SK-N-SH (cell line): ENCODE measurements around the gene KRTAP5-4. TPM values are rescaled to one million over a fixed set of nuclear protein-coding genes. Genes with fewer than 3 reads are reported as not detected.

Source experiments
- CTCF ChIA-PET: fragments of 300-600, 350-600 bp; formaldehyde crosslinking; extraction: SDS; loops from one replicate; lab custom pipeline; 2021; lab: Yijun Ruan, JAX
- POLR2A ChIA-PET: fragments of 350-600 bp; sonication (Branson Sonifier 250); formaldehyde crosslinking; extraction: SDS; loops from one replicate; lab custom pipeline; 2020; ENCODE audit warnings: antibody characterized with exemption, inconsistent platforms; lab: Yijun Ruan, JAX
- DNase-seq: peaks from one replicate; pipeline ENCODE4 v3.0.0; 2012
- H2AFZ ChIP-seq: fragments of 200-600 bp; sonication (generic); 2 replicates; pipeline ENCODE4 v1.8.1; 2016; ENCODE audit warnings: antibody characterized with exemption, mild to moderate bottlenecking, low read depth
- H3F3A ChIP-seq: fragments of 200-600 bp; sonication (generic); replicated peaks from 2 replicates; pipeline ENCODE3; 2016; ENCODE audit warnings: antibody characterized with exemption, mild to moderate bottlenecking; ENCODE audit not compliant: insufficient read depth
- H3K27ac ChIP-seq, 2 experiments: fragments of 200-500 bp in 1 of 2; fragments of 200-600 bp in 1 of 2; sonication (Bioruptor generic) in 1 of 2; sonication (generic), shearing (Covaris generic) in 1 of 2; 2 replicates each; pipeline versions ENCODE4 v1.5.1 to v1.6.1; 2014 to 2016; ENCODE audit warnings: low read depth in 2 of 2, inconsistent platforms in 1 of 2, low read length in 1 of 2, mild to moderate bottlenecking in 1 of 2, mixed read lengths in 1 of 2
- H3K27me3 ChIP-seq: fragments of 200-600 bp; sonication (generic), shearing (Covaris generic); 2 replicates; pipeline ENCODE4 v1.6.1; 2016; ENCODE audit warnings: mixed run types; ENCODE audit not compliant: insufficient read depth
- H3K36me3 ChIP-seq, 2 experiments: fragments of 200-500 bp in 1 of 2; fragments of 200-600 bp in 1 of 2; sonication (Bioruptor generic) in 1 of 2; sonication (generic) in 1 of 2; replicated peaks in 1 of 2; 2 replicates each; pipeline versions ENCODE3 to v1.5.1; 2014 to 2016; ENCODE audit warnings: low read length in 1 of 2, mild to moderate bottlenecking in 1 of 2; ENCODE audit not compliant: insufficient read depth in 2 of 2, control insufficient read depth in 1 of 2
- H3K4me1 ChIP-seq, 2 experiments: fragments of 200-500 bp in 1 of 2; fragments of 200-600 bp in 1 of 2; sonication (Bioruptor generic) in 1 of 2; sonication (generic), shearing (Covaris generic) in 1 of 2; 2 replicates each; pipeline versions ENCODE4 v1.5.1 to v1.6.1; 2014 to 2016; ENCODE audit warnings: low read depth in 1 of 2, low read length in 1 of 2, mixed run types in 1 of 2; ENCODE audit not compliant: insufficient read depth in 2 of 2, control insufficient read depth in 1 of 2
- H3K4me2 ChIP-seq: fragments of 200-600 bp; sonication (generic), shearing (Covaris generic); 2 replicates; pipeline ENCODE4 v1.6.1; 2017; ENCODE audit warnings: mixed run types
- H3K4me3 ChIP-seq, 2 experiments: fragments of 200-500 bp in 1 of 2; fragments of 200-600 bp in 1 of 2; sonication (Bioruptor generic) in 1 of 2; sonication (generic), shearing (Covaris generic) in 1 of 2; 2 replicates each; pipeline versions ENCODE4 v1.5.1 to v1.8.1; 2014 to 2016; ENCODE audit warnings: low read depth in 2 of 2, inconsistent platforms in 1 of 2, low read length in 1 of 2, mild to moderate bottlenecking in 1 of 2, mixed read lengths in 1 of 2, moderate library complexity in 1 of 2
- H3K79me2 ChIP-seq: fragments of 200-600 bp; sonication (generic); 2 replicates; pipeline ENCODE4 v1.8.1; 2017; ENCODE audit warnings: mild to moderate bottlenecking; ENCODE audit not compliant: insufficient read depth
- H3K9ac ChIP-seq: fragments of 200-600 bp; sonication (generic); 2 replicates; pipeline ENCODE4 v1.6.1; 2017; ENCODE audit warnings: mixed run types
- H3K9me2 ChIP-seq: fragments of 200-600 bp; sonication (generic); 2 replicates; pipeline ENCODE4 v1.6.1; 2017; ENCODE audit warnings: mixed run types
- H3K9me3 ChIP-seq: fragments of 200-600 bp; sonication (generic); 2 replicates; pipeline ENCODE4 v1.6.1; 2017; ENCODE audit warnings: mixed run types, mild to moderate bottlenecking, moderate library complexity
- H4K20me1 ChIP-seq: fragments of 200-600 bp; sonication (generic); 2 replicates; pipeline ENCODE4 v1.6.1; 2017; ENCODE audit warnings: mild to moderate bottlenecking, mixed run types; ENCODE audit not compliant: insufficient read depth
- EZH2phosphoT487 ChIP-seq: fragments of 200-600 bp; sonication (generic); IDR thresholded peaks from 2 replicates; pipeline ENCODE4 v1.6.1; 2017; ENCODE audit warnings: low read depth, mixed run types, mild to moderate bottlenecking, antibody characterized with exemption, moderate library complexity, borderline replicate concordance
- FOXJ3 ChIP-seq: sonication (generic); formaldehyde crosslinking; IDR thresholded peaks from 2 replicates; pipeline ENCODE4 v1.5.1; 2020; ENCODE audit warnings: mild to moderate bottlenecking, missing genetic modification reagents
- GATA2 ChIP-seq: sonication (generic); formaldehyde crosslinking; IDR thresholded peaks from 2 replicates; pipeline ENCODE4 v1.5.0; 2020; ENCODE audit warnings: mild to moderate bottlenecking, missing genetic modification reagents
- MAX ChIP-seq: IDR thresholded peaks from 2 replicates; pipeline ENCODE4 v1.4.0; 2012; ENCODE audit warnings: low read depth
- MEF2A ChIP-seq: IDR thresholded peaks from 2 replicates; pipeline ENCODE4 v1.4.0; 2012; ENCODE audit warnings: low read depth, borderline replicate concordance
- NFIC ChIP-seq: IDR thresholded peaks from 2 replicates; pipeline ENCODE4 v1.4.0; 2012; ENCODE audit warnings: borderline replicate concordance
- RCOR1 ChIP-seq: fragments of 150-350 bp; IDR thresholded peaks from 2 replicates; pipeline ENCODE4 v1.6.1; 2017; ENCODE audit warnings: antibody characterized with exemption, low read length
- RFX5 ChIP-seq: IDR thresholded peaks from 2 replicates; pipeline ENCODE4 v1.6.1; 2012; ENCODE audit warnings: mild to moderate bottlenecking, improper control_type of control experiment, low read length
- TCF12 ChIP-seq: IDR thresholded peaks from 2 replicates; pipeline ENCODE4 v1.4.0; 2012
- ZBTB33 ChIP-seq: IDR thresholded peaks from 2 replicates; pipeline ENCODE4 v1.4.0; 2012; ENCODE audit warnings: low read depth, borderline replicate concordance
- WGBS: methylation state at CpG from one replicate; pipeline ENCODE4 v1.1.6; 2017; ENCODE audit warnings: low lambda C conversion rate; 5-methylcytosine and 5-hydroxymethylcytosine counted together
- polyA plus RNA-seq, 3 experiments: library from polyadenylated mRNA; depleted of rRNA; stranded (reverse); fragments of >200 nt; gene quantifications; 2 replicates each; pipeline ENCODE4 v1.2.3, GENCODE V29; 2012

Gene KRTAP5-4
- polyA plus RNA-seq, 1 of the 3 experiments (the other 2 are of a cell fraction), result not detected

- Histone ChIP-seq H2AFZ (no peak overlapping the region), H3F3A (no peaks in the 10 kb centered on the region), H3K4me1 (peaks cover 0 to 35% of the 10 kb centered on the region in 2 experiments; a peak in 1 of 4 replicates), H3K27ac (peak overlapping the region in 1 of 2 experiments; percentile 81; a peak in 1 of 4 replicates), H3K27me3 (peaks cover 4% of the 10 kb centered on the region; the same call in 1 of the 2 replicates), H3K79me2 (no peaks in the 10 kb centered on the region)
- DNase-seq, result no peak
- POLR2A ChIA-PET, result no interaction called here
- TF ChIP-seq MEF2A (no peak), TCF12 (no peak), MAX (no peak), GATA2 (CRISPR knock-in tag) (no peak), NFIC (no peak), RFX5 (no peak), ZBTB33 (no peak), RCOR1 (no peak), FOXJ3 (CRISPR knock-in tag) (no peak), EZH2phosphoT487 (no peak)
- TF ChIP-seq, all 33 proteins: peak for 0
- no CpG with 5 or more reads among the region's 91 CpGs for WGBS
- no peak overlapping the region for H3K4me2 ChIP-seq
- H3K36me3 ChIP-seq, result no peaks in the 10 kb centered on the region
- H3K9ac ChIP-seq, result no peak overlapping the region
- H3K9me2 ChIP-seq, result no peaks in the 10 kb centered on the region
- H3K4me3 ChIP-seq, result peak overlapping the region in 1 of 2 experiments; percentile 57; a peak in 2 of 4 replicates
- H4K20me1 ChIP-seq, result peaks cover 20% of the 10 kb centered on the region
- CTCF ChIA-PET, result interaction anchor here (18.1 kb wide), 1 partner anchor 26 kb away, joined by 398 read pairs; no protein-coding TSS in a partner anchor
- no peaks in the 10 kb centered on the region for H3K9me3 ChIP-seq
Measured at GRCh38 chr11:1571760-1572196, 50.2 kb downstream of the KRTAP5-4 start.

Other genes with a start within 250 kb of the KRTAP5-4 start
- gene BRSK2, start 232.2 kb downstream of the KRTAP5-4 start, polyA plus RNA-seq (2012; rRNA removed), result 0.64 and 0.80 TPM in 2 replicates
- 45.8 and 52.1 TPM in 2 replicates for gene MOB2, start 135.4 kb downstream of the KRTAP5-4 start, polyA plus RNA-seq (2012; rRNA removed)
- 2.0 and 2.2 TPM in 2 replicates for gene DUSP8, start 49.9 kb downstream of the KRTAP5-4 start, polyA plus RNA-seq (2012; rRNA removed)
- not detected in 2 replicates for gene KRTAP5-1, start 36.9 kb downstream of the KRTAP5-4 start, polyA plus RNA-seq (2012; rRNA removed)
- gene KRTAP5-2, start 23.8 kb downstream of the KRTAP5-4 start, polyA plus RNA-seq (2012; rRNA removed), result not detected in 2 replicates
- not detected in 2 replicates for gene KRTAP5-3, start 13.7 kb downstream of the KRTAP5-4 start, polyA plus RNA-seq (2012; rRNA removed)
- not detected in 2 replicates for gene KRTAP5-5, start 7.6 kb upstream of the KRTAP5-4 start, polyA plus RNA-seq (2012; rRNA removed)
- not detected in 2 replicates for gene KRTAP5-6, start 75.1 kb upstream of the KRTAP5-4 start, polyA plus RNA-seq (2012; rRNA removed)
- 0.21 and 0.31 TPM in 2 replicates for gene IFITM10, start 128.5 kb upstream of the KRTAP5-4 start, polyA plus RNA-seq (2012; rRNA removed)
- gene CTSD, start 141.8 kb upstream of the KRTAP5-4 start, polyA plus RNA-seq (2012; rRNA removed), result 93.0 and 187 TPM in 2 replicates
- gene SYT8, start 212.9 kb upstream of the KRTAP5-4 start, polyA plus RNA-seq (2012; rRNA removed), result not detected in 2 replicates
- gene TNNI2, start 216.8 kb upstream of the KRTAP5-4 start, polyA plus RNA-seq (2012; rRNA removed), result not detected in 2 replicates
- 0.34 and 0.38 TPM in 2 replicates for gene LSP1, start 230.9 kb upstream of the KRTAP5-4 start, polyA plus RNA-seq (2012; rRNA removed)